DOHH2 (cell line): Measurements from ENCODE around the gene EMILIN3.

Experiments
- EZH2phosphoT487 ChIP-seq: fragments of 200-600 bp; sonication (generic); IDR thresholded peaks from 2 replicates; pipeline ENCODE4 v1.6.1; 2017; ENCODE audit warnings: borderline replicate concordance, mild to moderate bottlenecking, antibody characterized with exemption, low read length, moderate library complexity, mixed read lengths
- TF ChIP-seq, protein P1 (sequence below): fragments of 200-600 bp; sonication (generic); IDR thresholded peaks from one replicate; pipeline ENCODE4 v1.5.1; 2014; ENCODE audit warnings: antibody characterized with exemption, mild to moderate bottlenecking, low read depth, low read length; ENCODE audit not compliant: poor library complexity, severe bottlenecking

DNA sequence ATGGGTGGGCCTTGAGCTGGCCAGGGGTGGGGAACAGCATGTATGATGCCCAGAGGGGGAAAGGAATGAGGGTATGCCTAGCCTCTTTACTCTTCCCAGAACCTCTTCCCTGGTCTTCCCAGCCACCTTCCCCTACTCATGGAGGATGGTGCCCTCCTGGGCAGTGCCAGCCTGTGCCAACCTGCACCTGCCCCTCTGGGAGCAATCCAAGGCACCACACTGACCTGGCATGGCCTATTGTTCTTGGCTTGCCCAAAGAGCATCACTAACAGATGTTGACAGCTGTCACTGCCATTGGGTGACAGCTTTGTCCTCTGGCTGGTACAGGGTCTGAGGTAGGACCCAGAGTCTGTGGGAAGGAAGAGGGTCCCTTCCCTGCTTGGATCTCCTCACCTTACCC, 13.1 kb downstream of the EMILIN3 start:
- TF ChIP-seq, protein P1, sequence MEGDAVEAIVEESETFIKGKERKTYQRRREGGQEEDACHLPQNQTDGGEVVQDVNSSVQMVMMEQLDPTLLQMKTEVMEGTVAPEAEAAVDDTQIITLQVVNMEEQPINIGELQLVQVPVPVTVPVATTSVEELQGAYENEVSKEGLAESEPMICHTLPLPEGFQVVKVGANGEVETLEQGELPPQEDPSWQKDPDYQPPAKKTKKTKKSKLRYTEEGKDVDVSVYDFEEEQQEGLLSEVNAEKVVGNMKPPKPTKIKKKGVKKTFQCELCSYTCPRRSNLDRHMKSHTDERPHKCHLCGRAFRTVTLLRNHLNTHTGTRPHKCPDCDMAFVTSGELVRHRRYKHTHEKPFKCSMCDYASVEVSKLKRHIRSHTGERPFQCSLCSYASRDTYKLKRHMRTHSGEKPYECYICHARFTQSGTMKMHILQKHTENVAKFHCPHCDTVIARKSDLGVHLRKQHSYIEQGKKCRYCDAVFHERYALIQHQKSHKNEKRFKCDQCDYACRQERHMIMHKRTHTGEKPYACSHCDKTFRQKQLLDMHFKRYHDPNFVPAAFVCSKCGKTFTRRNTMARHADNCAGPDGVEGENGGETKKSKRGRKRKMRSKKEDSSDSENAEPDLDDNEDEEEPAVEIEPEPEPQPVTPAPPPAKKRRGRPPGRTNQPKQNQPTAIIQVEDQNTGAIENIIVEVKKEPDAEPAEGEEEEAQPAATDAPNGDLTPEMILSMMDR = no peak
- TF ChIP-seq EZH2phosphoT487 = no peak
